Measurements from ENCODE around the gene NTMT1.
A peak's percentile ranks its signal among the peaks of the same experiment; 100 is the strongest.

The NTMT1 gene

DNA sequence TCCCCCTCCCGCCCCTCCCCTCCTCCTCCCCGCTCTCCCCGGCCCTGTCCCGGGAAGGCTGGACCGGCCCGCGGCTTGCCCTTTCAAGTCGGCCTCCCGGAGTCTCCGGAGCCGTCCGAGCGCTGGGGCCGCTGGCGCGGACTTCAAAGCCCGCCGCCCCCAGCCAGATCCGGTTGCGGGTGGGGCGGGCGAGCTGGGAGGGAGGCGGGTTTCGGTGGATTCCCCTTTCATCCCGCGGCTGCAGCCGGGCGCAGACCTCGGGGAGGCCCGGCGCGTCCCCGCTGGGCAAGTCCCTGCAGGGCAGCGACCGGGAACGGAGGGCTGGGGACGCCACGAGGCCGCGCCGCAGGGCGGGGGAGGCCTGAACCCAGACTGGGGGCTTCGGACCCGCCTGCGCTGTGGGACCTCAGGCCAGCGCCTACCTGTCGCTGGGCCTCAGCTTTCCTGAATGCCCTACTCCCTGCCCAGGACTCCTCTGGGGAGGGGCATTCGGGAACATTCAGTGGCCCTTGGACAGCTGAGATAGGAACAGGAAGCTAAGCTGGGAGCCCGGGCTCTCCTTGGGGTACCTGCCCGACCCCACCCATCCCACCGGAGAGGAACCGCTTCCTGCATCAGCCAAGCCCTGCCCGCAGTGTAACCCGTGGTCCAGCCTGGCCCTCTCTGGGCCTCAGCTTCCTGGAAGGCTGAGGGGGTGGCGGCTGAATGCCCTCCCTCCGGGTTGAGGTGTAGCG lies 28.4 kb upstream of the NTMT1 start:
- DNase-seq: no peak

DNA sequence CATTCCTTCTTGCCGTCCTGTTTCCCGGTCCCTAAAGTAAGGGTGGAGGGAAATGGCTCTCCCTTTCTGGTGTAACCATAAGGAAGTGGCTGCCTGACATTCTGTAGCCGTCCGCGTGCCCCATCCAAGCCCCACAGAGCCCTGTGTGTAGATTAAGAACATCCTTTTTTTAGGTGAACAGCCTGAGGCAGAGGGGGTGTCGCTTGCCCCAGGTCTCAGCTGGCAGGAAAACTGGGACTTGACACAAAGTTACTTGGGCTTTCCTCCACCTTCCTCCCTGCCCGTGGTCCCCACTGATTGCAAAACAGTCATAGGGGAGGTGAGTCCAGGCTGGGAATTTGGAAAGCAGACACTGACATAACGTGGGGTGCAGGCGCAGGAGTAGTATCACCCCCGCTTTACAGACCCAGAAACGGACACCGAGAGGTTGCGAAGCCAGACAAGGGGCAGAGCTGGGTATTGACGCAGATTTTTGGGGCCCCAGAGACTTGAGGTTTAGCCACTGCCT lies 27.8 kb upstream of the NTMT1 start:
- no peak for DNase-seq

DNA sequence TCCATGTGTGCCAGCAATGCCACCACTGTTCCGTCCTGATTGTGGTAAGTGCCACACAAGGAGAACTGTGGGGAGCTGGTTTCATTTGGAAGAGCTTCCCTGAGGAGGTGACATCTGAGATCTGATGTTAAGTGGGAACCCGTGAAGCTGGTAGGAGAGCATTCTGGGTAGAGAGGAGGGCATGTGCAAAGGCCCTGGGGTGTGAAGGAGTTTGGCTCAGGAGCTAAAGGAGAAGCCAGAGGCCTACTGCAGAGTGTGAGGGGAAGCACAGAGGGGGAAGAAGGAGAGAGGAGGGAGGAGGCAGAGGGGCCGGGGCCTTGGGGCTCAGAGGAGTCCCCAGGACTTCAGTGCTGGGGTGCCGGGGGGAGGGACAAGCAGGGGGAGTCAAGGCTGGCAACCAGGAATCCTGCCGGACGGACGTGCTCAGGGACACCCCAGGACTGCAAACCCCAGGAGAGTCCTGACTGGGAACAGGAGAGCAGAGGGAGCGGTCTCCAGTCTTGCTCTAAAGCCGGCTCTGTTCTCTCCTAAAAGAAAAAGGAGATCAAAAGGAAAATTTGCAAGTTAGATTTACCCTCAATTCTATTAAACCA lies 24.8 kb upstream of the NTMT1 start:
- DNase-seq: no peak

DNA sequence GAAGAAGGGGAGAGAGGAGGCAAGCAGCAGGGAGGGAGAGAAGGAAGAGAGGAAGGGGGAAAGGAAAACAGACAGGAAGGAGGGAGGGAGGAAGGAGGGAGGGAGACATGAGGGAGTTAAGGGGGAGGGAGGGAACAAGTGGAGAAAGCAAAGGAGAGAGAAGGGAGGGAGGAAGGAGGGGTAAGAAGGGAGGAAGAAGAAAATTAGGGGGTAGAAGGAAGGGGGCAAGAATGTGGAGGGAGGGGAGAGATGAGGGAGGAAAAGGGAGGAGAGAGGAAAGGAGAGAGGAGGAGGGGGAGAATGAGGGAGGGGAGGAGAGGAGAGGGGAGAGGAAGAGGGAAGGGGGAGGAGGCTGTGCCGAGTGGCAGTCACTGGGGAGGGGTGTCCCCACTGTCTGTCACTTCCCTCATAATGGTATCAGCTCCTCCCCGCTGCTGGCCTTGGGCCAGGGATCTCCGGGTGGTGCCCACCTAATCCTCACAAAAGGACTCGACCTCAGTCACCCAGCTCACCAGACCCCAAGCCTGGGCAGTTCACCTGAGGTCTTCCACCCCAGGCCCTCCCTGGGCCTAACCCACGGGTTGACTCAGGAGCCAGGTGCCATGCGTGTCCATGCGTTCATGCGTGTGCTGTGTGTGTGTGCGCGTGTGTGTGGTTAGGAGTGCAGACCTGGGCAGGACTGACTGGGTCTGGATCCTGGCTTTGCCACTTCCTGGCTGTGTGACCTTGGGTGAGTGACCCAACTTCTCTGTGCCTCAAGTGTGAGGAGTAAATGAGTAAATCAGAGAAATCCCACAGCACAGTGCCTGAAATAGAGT lies 23.2 kb upstream of the NTMT1 start:
- no peak for DNase-seq

DNA sequence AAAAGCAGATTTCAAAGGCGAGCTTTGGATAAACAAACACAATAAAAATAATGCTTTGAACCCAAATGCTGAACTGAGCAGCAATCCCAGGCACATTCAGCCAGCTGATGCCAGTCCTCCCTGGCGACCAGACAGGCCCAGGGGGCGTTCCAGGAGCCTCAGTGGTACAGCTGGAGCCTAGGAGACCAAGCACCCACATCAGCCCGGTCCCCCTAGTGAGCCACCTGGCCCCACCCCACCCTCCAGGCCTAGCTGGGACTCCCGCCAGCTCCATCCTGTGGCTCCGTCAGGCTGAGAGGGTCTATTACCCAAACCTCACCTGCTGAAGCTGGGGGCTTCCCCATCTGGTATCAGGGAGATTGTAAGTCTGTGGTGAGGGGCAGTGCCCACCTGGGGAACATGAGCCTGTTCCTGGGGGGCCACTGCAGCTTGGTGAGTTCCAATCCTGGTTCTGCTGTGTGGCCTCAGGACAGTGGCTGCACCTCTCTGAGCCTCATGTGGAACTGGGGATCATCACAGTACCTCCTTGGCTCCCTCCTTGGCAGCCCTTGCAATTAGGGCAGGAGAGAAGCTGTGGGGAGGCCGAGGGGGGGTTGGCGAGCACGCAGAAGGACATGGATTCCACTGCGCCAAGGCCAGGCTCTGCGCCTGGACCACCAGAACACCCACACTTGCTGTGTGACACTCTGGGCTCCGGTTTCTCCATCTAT lies 21.8 kb upstream of the NTMT1 start:
- DNase-seq: no peak

DNA sequence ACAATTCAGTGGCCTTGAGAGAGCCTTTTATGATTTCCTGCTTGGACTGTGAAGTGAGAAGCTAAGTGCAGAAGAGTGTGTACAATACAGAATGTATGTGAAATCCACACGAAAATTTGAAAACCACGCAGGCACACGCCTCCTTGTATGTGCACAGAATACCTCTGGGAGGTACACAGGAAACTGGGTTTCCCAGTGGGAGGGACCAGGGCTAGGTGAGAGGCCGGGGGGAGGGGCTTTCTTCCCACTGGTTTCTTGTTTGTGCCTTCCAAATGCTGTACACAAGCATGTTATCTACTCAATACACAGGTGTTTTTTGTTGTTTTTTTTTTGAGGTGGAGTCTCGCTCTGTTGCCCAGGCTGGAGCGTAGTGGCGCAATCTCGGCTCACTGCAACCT lies 21.2 kb upstream of the NTMT1 start:
- DNase-seq: no peak

DNA sequence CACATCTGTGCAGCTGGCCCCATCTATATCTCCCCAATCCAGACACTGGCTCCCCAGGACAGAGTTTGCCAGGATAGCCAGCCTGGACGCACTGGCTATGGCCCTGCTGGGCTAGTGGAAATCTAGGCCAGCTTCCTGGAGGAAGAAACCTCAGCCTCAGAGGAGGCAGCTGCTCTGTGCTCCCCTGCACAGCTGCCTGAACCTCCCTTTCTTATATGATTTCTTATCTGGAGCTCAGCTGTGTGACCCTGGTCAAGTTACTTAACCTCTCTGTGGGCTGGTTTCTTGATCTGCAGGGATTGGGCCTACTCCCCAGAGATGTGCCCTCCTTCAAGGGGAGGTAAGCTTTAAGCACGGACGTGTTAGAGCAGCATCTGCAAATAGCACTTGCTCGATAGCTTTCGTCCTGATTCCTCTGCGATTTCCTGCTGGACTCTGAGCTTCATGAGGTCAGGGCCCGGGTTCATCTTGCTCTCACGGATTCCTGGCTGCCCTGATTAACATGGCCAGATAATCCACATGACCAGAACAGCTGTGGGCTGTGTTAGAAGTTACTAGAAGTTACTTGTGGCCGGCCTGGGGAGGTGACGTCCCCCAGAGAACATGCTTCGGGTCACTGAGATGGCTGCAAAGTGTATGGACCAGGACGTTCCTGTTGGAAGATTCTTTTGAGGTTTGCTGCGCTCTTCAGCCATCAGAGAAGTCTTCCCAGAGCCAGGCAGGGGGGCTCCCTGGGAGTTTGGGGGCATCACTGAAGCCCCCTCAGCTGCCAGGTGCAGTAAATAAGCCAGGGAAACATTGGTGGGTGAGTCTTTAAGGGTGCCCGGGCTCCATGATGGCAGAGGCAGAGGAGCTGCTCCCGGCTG lies 19.6 kb upstream of the NTMT1 start:
- DNase-seq: no peak

DNA sequence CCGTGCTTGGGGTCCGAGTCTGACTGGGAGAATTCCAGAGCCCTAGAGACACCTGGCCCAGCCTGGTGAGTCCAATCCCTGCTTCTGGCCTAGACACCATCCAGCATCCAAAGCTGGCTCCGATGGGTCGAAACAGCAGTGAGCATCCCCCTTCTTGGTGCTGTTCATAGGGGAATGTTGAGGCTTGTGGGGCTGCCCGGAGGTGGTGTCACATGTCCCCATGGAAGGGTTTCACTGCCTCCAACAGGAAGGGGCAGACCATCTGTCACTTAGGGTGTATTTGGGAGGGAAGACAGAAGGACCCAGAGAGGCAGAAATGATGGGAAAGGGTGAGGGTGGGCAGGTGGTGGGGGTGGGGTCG lies 19.0 kb upstream of the NTMT1 start:
- DNase-seq: no peak

DNA sequence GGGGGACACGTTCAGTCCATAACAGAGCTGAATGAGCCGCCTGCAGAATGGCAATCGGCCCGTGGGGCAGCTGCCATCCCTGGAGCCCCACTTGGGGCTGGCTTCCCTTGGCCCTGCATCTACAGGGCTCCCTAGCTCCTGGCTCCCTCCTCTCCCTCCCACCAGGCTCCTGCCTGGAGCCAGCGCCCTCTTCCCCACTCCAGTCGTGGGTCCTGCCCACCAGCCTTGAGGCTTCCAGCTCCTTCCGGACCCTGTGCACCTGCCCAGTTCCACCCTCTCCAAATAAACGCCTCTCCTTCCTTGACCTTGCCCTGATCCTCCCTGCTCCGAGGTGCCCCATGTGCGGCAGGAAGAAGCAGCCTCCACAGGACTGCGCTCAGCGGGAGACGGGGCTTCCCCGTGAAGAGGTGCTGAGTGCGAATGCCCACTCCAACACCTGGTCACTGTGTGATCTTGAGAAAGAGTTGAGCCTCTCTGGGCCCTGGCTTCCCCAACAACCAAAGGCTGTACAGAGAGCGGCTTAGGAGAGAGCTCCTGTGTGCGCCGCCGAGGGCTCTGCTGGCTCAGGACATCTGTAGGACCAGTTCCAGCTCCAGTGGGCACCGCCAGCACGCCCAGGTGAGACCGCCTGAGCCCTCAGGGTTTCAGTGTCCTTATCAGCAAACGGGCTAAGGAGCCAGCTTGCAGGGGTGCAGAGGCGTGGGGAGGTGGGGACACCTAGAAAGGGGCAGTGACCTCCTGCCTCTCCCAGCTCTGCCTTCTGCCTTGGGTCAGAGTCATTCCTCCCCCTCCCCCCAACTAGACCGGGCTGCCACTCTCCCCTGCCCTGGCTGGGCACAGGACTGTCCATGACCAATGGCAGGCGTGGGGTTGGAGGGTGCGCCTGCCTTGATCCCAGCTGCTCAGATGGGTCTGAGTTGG lies 17.1 kb upstream of the NTMT1 start:
- no peak for DNase-seq

DNA sequence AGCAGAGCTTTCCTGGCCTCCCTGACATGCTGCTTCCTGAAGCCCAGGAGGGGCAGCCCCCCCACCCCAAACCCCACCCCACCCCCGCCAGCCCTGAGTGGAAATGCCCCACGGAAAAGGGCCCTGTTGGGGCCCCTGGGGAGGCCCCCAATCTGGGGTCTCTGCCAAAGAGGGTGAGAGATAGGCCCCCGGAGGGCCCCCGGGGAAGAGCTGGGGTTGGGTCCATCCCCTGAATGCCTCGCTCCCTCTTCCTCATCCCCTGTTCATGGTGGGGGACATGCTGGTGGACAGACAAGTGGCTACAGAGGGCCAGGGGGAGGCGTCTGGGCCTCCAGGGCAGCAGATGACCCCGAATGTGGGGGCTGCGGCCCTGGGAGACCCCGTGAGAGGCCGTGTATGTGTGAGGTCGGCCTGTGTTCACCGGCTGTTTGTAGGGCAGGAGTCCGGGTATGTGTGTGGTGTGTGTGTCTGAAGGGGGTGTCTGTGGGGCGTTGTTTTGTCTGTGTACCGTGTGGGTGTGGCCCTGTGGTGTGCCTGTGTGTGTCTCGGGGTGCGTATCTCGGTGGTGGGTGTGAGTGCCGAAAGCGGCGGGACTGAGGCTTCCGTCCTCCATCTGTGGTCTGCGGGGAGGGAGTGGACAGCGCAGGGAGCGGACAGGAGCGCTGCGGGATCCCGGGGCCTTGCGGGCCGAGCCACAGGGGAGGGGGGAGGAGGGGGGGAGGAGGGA lies 16.3 kb upstream of the NTMT1 start:
- no peak for DNase-seq

DNA sequence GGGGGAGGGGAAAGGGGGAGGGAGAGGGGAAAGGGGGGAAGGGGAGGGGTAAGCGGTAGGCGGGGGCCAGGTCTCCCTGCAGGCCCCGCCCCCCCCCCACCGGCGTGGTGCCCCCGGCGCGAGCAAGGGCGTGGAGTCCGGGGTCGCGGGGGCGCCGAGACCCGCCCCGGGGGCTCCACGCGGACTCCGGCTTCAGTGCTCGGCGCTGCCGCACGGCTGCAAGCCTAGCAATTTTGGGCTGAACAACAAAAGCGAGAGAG lies 15.8 kb upstream of the NTMT1 start:
- DNase-seq: no peak

DNA sequence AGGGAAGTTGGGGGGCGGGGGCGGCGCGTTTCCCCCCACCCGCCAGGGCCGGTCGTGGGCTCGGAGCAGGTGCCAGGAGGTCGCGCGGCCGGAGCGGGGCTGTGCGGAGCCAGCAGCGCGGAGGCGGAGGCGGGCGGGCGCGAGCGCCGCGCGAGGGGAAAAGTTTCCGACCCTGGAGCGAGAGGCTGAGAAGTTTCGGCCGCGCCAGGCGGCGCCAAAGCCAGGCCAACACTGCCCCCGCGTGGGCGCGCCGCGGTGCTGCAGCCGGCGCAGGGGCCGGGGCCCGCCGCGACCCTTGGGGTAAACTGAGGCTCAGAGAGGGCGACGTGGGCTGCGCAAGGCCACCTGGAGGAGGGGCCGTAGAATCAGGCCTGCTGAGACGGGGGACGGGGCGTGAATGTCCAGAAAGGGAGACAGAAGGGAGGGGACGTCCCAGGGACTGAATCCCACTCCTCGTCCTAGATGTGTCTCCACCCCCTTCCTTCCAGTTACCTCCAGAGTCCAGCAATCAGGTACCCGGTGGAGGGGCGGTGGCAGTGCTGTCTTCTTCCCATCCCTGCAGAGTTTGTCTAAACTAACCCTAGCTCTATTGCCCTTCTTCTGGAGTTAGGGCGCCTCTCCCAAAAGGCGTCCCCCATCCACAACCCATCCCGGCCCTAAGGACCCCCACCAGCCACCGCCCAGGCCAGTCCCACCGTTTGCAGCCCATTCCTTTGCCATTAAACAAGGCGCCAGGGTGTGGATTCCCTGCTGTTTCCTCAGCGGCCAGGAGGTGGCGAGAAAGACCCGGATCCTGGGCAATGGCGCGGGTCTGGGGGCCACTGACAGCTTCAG lies 15.3 kb upstream of the NTMT1 start:
- peak; percentile 29 for DNase-seq

DNA sequence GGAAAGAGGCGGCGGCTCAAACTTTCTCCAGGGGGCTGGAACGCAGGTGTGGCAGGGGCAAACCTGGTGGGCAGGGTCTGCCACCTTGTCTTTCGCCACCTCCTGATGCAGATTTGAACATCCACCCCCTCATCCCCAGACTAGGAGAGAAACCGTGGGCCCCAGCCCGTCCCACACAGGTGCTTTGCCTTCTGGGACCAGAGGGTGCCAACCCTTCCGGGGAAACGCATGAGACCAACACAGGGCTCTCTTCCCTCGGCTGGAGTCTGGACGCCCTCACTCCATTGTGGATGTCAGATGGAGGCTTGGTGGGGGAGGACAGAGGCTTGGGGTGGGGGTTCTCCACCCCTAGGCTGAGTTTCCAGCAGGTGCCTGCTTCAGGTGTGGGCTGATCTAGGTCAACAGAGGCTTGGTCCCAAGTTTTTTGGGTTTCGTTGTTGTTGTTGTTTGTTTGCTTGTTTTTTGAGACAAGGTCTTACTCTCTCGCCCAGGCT lies 14.6 kb upstream of the NTMT1 start:
- DNase-seq: no peak

DNA sequence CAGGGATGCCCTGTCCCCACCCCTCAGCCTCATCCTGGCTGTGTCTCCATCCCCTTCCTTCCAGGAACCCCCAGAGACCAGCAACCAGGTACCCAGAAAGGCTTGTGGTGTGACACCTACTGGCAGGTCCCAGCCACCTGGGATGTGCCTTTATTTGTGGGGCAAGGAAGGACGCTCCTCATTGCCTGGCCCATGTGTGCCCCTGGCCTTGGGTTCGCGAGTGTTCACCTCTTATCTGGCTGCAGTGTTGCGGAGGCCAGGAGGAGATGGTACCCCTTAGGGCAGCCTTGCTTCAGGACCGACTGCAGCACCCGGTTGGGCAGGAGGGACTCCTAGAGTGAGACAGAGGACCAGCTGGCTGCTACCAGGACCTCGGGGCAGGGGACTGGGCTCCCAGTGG lies 13.8 kb upstream of the NTMT1 start:
- no peak for DNase-seq

DNA sequence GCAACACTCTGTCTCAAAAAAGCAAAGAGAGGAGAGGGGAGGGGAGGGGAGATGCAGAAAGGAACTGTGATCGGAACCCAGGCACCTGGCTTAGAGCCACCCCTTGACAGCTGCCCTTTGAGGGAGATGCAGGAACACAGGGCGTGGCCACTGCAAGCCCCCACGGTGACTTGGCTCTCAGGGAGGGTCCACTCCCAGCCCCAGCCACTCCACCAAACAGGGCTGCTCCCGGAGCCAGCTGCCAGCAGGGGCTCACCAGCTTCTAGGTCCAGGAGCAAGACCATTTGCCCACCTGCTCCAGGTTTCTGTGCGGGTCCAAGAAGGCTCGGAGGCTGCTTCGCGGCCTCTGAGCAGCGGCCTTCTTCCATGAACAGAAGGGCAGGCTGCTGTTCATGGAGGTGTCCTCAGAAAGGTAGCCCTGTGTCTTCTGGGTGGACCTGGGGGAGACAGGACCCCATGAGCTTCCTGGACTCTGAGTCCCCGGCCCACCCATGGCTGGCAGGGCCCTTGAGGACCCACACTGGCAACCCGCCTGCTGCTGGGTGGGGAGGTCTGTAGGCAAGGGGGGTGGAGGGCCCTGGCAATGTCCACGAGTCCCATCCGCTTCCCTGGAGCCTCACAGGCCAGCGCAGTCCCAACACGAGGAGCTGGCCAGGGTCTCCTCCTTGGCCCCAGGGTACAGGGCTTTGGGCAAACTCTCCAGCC lies 13.0 kb upstream of the NTMT1 start:
- peak; percentile 46 for DNase-seq

DNA sequence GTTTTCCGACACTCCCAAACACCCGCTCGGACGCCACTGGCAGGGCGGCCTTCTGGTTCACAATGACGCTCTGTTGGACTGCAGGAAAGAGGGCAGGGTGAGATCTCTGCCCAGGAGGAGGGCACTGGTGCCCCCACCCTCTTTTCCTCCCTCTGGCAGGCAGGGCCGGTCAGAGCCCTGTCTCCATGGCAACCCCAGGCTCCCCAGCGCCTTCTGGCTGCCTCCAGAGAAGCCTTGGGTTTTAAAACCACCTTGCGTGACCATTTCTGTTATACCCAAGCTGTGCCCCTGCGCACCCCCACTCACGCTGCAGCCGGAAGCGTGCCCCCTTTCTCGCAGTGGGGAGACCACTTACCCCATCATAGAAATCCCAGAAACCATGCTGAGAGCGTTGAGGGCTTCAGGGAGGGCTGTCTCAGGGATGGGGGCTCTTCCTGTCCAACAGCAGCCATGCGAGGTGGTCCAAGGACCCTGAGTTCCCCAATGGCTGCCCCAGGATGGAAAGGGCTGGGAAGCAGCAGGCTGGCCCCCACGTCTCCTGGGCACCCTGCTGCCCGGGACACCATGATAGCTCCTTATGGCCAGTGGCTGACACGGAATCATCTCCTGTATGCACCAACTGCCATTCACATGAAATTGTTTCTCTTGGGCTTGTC lies 12.3 kb upstream of the NTMT1 start:
- DNase-seq: peak; percentile 74

DNA sequence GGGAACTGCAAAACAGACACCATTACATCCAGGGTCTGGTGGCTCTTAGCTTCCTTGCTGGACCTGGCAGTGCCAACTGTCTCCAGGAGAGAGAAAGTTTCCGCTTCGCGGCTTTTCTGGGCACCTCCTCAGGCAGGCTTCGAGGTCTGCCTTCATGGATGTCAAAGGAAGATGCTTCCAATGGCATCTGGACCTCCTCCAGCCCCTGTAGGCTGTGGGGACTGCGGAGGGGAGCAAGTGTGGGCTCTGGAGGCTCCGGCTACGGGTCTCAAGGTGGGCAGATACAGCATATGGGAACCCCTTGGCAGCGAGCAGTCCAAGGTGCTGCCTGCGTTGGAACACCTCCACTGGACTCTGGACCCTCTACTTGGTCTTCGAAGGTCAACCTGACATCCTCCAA lies 11.0 kb upstream of the NTMT1 start:
- no peak for DNase-seq
